IMR-90 (cell line): Measurements from ENCODE around the gene CEP170B. TPM values are rescaled to one million over a fixed set of nuclear protein-coding genes. Genes with fewer than 3 reads are reported as not detected.

Experiments
- ATAC-seq: fragments of 200-7000 bp; cut with Tn5 transposase; 2 replicates; pipeline ENCODE4 v1.9.1; 2020; ENCODE audit warnings: low read depth, mild to moderate bottlenecking, moderate library complexity
- BruUV-seq: library from RNA; stranded (reverse); fragments of 400-500 nt; replicated peaks from 2 replicates; lab custom pipeline; 2021; lab: Mats Ljungman, UMichigan
- CTCF ChIA-PET: fragments of 300-600 bp; formaldehyde crosslinking; extraction: SDS; loops from one replicate; lab custom pipeline; 2021; ENCODE audit warnings: antibody characterized with exemption; lab: Yijun Ruan, JAX
- POLR2A ChIA-PET: fragments of 300-600 bp; sonication (Branson Sonifier 250); formaldehyde crosslinking; loops from one replicate; lab custom pipeline; 2022; ENCODE audit warnings: antibody characterized with exemption; ENCODE audit not compliant: unreplicated experiment; lab: Charles Lee
- DNase-seq: peaks from one replicate; pipeline ENCODE4 v3.0.0; 2013
- H2AFZ ChIP-seq: replicated peaks from 2 replicates; pipeline ENCODE3; 2013; ENCODE audit warnings: low read length, mild to moderate bottlenecking; ENCODE audit not compliant: poor library complexity
- H2AK5ac ChIP-seq: 2 replicates; pipeline ENCODE4 v1.6.1; 2013; ENCODE audit warnings: low read depth, low read length, inconsistent platforms
- H2AK9ac ChIP-seq: replicated peaks from 2 replicates; pipeline ENCODE3; 2013; ENCODE audit warnings: mild to moderate bottlenecking, low read depth, low read length, moderate library complexity; ENCODE audit not compliant: poor library complexity
- H2BK120ac ChIP-seq: 2 replicates; pipeline ENCODE4 v1.6.1; 2013; ENCODE audit warnings: low read depth, low read length, inconsistent platforms
- H2BK15ac ChIP-seq: 3 replicates; pipeline ENCODE4 v1.6.1; 2013; ENCODE audit warnings: low read depth, low read length, inconsistent platforms
- H2BK20ac ChIP-seq: 2 replicates; pipeline ENCODE4 v1.6.1; 2013; ENCODE audit warnings: low read depth, mild to moderate bottlenecking, inconsistent platforms, low read length, moderate library complexity
- H2BK5ac ChIP-seq: 2 replicates; pipeline ENCODE4 v1.6.1; 2013; ENCODE audit warnings: mild to moderate bottlenecking, low read depth, low read length, inconsistent platforms; ENCODE audit not compliant: poor library complexity, severe bottlenecking
- H3K14ac ChIP-seq: replicated peaks from 2 replicates; pipeline ENCODE4 v1.6.1; 2013; ENCODE audit warnings: low read depth, low read length, inconsistent platforms
- H3K18ac ChIP-seq: 2 replicates; pipeline ENCODE4 v1.6.1; 2013; ENCODE audit warnings: low read depth, low read length, control low read depth
- H3K23ac ChIP-seq: 2 replicates; pipeline ENCODE4 v1.6.1; 2013; ENCODE audit warnings: low read depth, low read length, inconsistent platforms
- H3K27ac ChIP-seq: 2 replicates; pipeline ENCODE4 v1.5.1; 2013; ENCODE audit warnings: mild to moderate bottlenecking, control low read depth, low read length; ENCODE audit not compliant: insufficient read depth
- H3K27me3 ChIP-seq: 2 replicates; pipeline ENCODE4 v1.6.1; 2013; ENCODE audit warnings: low read length; ENCODE audit not compliant: control insufficient read depth, insufficient read depth
- H3K36me3 ChIP-seq: 2 replicates; pipeline ENCODE4 v1.6.1; 2013; ENCODE audit warnings: low read length, mixed read lengths; ENCODE audit not compliant: control insufficient read depth, insufficient read depth
- H3K4ac ChIP-seq: 2 replicates; pipeline ENCODE4 v1.6.1; 2013; ENCODE audit warnings: low read depth, low read length, inconsistent platforms
- H3K4me1 ChIP-seq: 2 replicates; pipeline ENCODE4 v1.6.1; 2013; ENCODE audit warnings: low read length, mixed read lengths; ENCODE audit not compliant: control insufficient read depth, insufficient read depth
- H3K4me2 ChIP-seq: 2 replicates; pipeline ENCODE4 v1.6.1; 2013; ENCODE audit warnings: low read depth, mild to moderate bottlenecking, control low read depth, low read length, moderate library complexity
- H3K4me3 ChIP-seq: 2 replicates; pipeline ENCODE4 v1.5.1; 2013; ENCODE audit warnings: low read depth, mild to moderate bottlenecking, control low read depth, low read length, moderate library complexity; ENCODE audit not compliant: insufficient read depth
- H3K56ac ChIP-seq: 2 replicates; pipeline ENCODE4 v1.6.1; 2013; ENCODE audit warnings: low read length, inconsistent platforms; ENCODE audit not compliant: insufficient read depth; ENCODE audit errors: extremely low read depth
- H3K79me1 ChIP-seq, 2 experiments: 2 replicates each; pipeline ENCODE4 v1.6.1; 2013; ENCODE audit warnings: low read length in 2 of 2, inconsistent platforms in 1 of 2, low read depth in 1 of 2
- H3K9ac ChIP-seq: 2 replicates; pipeline ENCODE4 v1.6.1; 2013; ENCODE audit warnings: low read depth, low read length, control low read depth
- H3K9me1 ChIP-seq: 2 replicates; pipeline ENCODE4 v1.6.1; 2013; ENCODE audit warnings: low read length, inconsistent platforms; ENCODE audit not compliant: insufficient read depth
- H3K9me3 ChIP-seq: 2 replicates; pipeline ENCODE4 v1.6.1; 2013; ENCODE audit warnings: low read length; ENCODE audit not compliant: control insufficient read depth, insufficient read depth
- H4K20me1 ChIP-seq: 2 replicates; pipeline ENCODE4 v1.6.1; 2013; ENCODE audit warnings: low read length, inconsistent platforms; ENCODE audit not compliant: insufficient read depth
- H4K5ac ChIP-seq: 2 replicates; pipeline ENCODE4 v1.6.1; 2013; ENCODE audit warnings: mild to moderate bottlenecking, low read depth, low read length, control low read depth
- H4K8ac ChIP-seq, 2 experiments: 2 replicates each; pipeline ENCODE4 v1.6.1; 2013; ENCODE audit warnings: low read depth in 2 of 2, low read length in 2 of 2, control low read depth in 1 of 2, inconsistent platforms in 1 of 2
- H4K91ac ChIP-seq: 2 replicates; pipeline ENCODE4 v1.6.1; 2013; ENCODE audit warnings: low read depth, low read length, inconsistent platforms; ENCODE audit not compliant: insufficient read depth
- BHLHE40 ChIP-seq: fragments of 150-350 bp; IDR thresholded peaks from 2 replicates; pipeline ENCODE4 v1.6.1; 2016; ENCODE audit warnings: mild to moderate bottlenecking, low read depth, low read length
- CEBPB ChIP-seq: IDR thresholded peaks from 2 replicates; pipeline ENCODE4 v1.6.1; 2012; ENCODE audit warnings: low read depth, low read length, improper control_type of control experiment
- CHD1 ChIP-seq: IDR thresholded peaks from 2 replicates; pipeline ENCODE4 v1.6.1; 2012; ENCODE audit warnings: low read depth, low read length, improper control_type of control experiment
- FOS ChIP-seq: fragments of 150-350 bp; IDR thresholded peaks from 2 replicates; pipeline ENCODE4 v1.6.1; 2016; ENCODE audit warnings: low read depth, low read length
- MAFK ChIP-seq: IDR thresholded peaks from 2 replicates; pipeline ENCODE4 v1.6.1; 2012; ENCODE audit warnings: low read depth, low read length, improper control_type of control experiment
- MAZ ChIP-seq: IDR thresholded peaks from 2 replicates; pipeline ENCODE4 v1.6.1; 2012; ENCODE audit warnings: low read depth, mild to moderate bottlenecking, low read length, improper control_type of control experiment, moderate library complexity, borderline replicate concordance
- MXI1 ChIP-seq: IDR thresholded peaks from 2 replicates; pipeline ENCODE4 v1.6.1; 2012; ENCODE audit warnings: low read depth, mild to moderate bottlenecking, low read length, moderate library complexity, borderline replicate concordance
- NFE2L2 ChIP-seq: fragments of 150-350 bp; IDR thresholded peaks from 2 replicates; pipeline ENCODE4 v1.6.1; 2016; ENCODE audit warnings: low read depth, mild to moderate bottlenecking, low read length
- POLR2A ChIP-seq: IDR thresholded peaks from 2 replicates; pipeline ENCODE4 v1.6.1; 2012; ENCODE audit warnings: mild to moderate bottlenecking, low read depth, low read length
- RAD21 ChIP-seq: IDR thresholded peaks from 2 replicates; pipeline ENCODE4 v1.6.1; 2012; ENCODE audit warnings: low read length, improper control_type of control experiment
- RCOR1 ChIP-seq: IDR thresholded peaks from 2 replicates; pipeline ENCODE4 v1.6.1; 2012; ENCODE audit warnings: mild to moderate bottlenecking, low read length, improper control_type of control experiment; ENCODE audit not compliant: insufficient replicate concordance
- RFX5 ChIP-seq: IDR thresholded peaks from 2 replicates; pipeline ENCODE4 v1.8.0; 2012; ENCODE audit warnings: low read depth, mild to moderate bottlenecking, low read length, moderate library complexity
- SMC3 ChIP-seq: fragments of 150-350 bp; IDR thresholded peaks from 2 replicates; pipeline ENCODE4 v1.6.1; 2016; ENCODE audit warnings: low read depth, mild to moderate bottlenecking, antibody characterized with exemption, low read length, moderate library complexity
- USF2 ChIP-seq: fragments of 150-350 bp; IDR thresholded peaks from 2 replicates; pipeline ENCODE4 v1.6.1; 2017; ENCODE audit warnings: mild to moderate bottlenecking, antibody characterized with exemption, low read length, low read depth
- WGBS, 2 experiments: methylation state at CpG; one replicate each; pipeline versions ENCODE4 v1.1.5 to v1.1.7; 2013; ENCODE audit warnings: missing lambda C conversion rate in 2 of 2; ENCODE audit not compliant: insufficient read length in 1 of 2; ENCODE audit errors: extremely low coverage in 2 of 2; 5-methylcytosine and 5-hydroxymethylcytosine counted together
- dilution Hi-C: fragments of 300-500 bp; cut with HindIII; formaldehyde crosslinking; loops from one replicate; pipeline ENCODE4 v1.14.3; 2018; ENCODE audit warnings: low sequenced_read_pairs; ENCODE audit not compliant: unreplicated experiment
- in situ Hi-C: fragments of 300-500 bp; cut with MboI; formaldehyde crosslinking; loops from 3 replicates; pipeline ENCODE4 v1.14.3; 2019; ENCODE audit warnings: low sequenced_read_pairs, inconsistent platforms, mixed read lengths
- intact Hi-C: fragments of 100-400 bp; cut with micrococcal nuclease; formaldehyde crosslinking; loops from 2 replicates; pipeline ENCODE4 v1.10.0; 2022
- polyA plus RNA-seq, 3 experiments: library from polyadenylated mRNA; depleted of rRNA; stranded (reverse); fragments of >200 nt; gene quantifications; 2 replicates each; pipeline ENCODE4 v1.2.3, GENCODE V29; 2012; ENCODE audit warnings: low replicate concordance in 1 of 3
- total RNA-seq: library from RNA; depleted of rRNA; stranded (reverse); fragments of >200 nt; gene quantifications from 2 replicates; pipeline ENCODE4 v1.2.3, GENCODE V29; 2012
- TF ChIP-seq, protein P1 (sequence below): fragments of 150-350 bp; IDR thresholded peaks from 2 replicates; pipeline ENCODE4 v1.6.1; 2016; ENCODE audit warnings: low read depth, mild to moderate bottlenecking, low read length, moderate library complexity, borderline replicate concordance
- TF ChIP-seq, protein P2 (sequence below): conservative IDR thresholded peaks from 2 replicates; pipeline ENCODE4 v1.5.1; 2012; ENCODE audit warnings: mild to moderate bottlenecking, low read depth, low read length, improper control_type of control experiment

Gene CEP170B
- total and polyA plus RNA-seq, 2 of the 4 experiments (the other 2 are of a cell fraction) = 3.6 to 13.1 TPM

- Histone ChIP-seq H3K9me1 (peaks cover 9% of the 10 kb centered on the region), H3K9ac (no peak overlapping the region), H2AK5ac (no peak overlapping the region), H4K91ac (no peak overlapping the region), H3K23ac (no peak overlapping the region), H2BK120ac (no peak overlapping the region), H3K27ac (no peak overlapping the region), H2BK5ac (no peak overlapping the region), H3K4me2 (no peak overlapping the region), H3K14ac (no peak overlapping the region), H3K18ac (no peak overlapping the region), H4K8ac (no peak overlapping the region), H2BK20ac (no peak overlapping the region), H3K4ac (no peak overlapping the region), H3K79me1 (peaks cover 17 to 53% of the 10 kb centered on the region in 2 experiments), H4K5ac (no peak overlapping the region), H3K4me1 (peaks cover 5% of the 10 kb centered on the region), H3K4me3 (no peak overlapping the region), H3K9me3 (no peaks in the 10 kb centered on the region; the same call in 1 of the 2 replicates), H2AK9ac (peak overlapping the region; percentile 65), H4K20me1 (peaks cover 53% of the 10 kb centered on the region), H3K56ac (no peak overlapping the region), H3K27me3 (no peaks in the 10 kb centered on the region), H3K36me3 (peaks cover 21% of the 10 kb centered on the region), H2BK15ac (no peak overlapping the region), H2AFZ (no peak overlapping the region)
- CTCF ChIA-PET = no interaction called here
- WGBS, 2 experiments = 100% methylated on average over 1 of the region's 8 CpGs; no CpG with 5 or more reads in 1 of the 2 experiments
- intact Hi-C loops = no loop called here
- ATAC-seq (no peak), DNase-seq (no peak)
- POLR2A ChIA-PET = no interaction called here
- no TSS peak for BruUV-seq
- in situ Hi-C loops = no loop called here
- TF ChIP-seq FOS (no peak), RFX5 (no peak), CEBPB (no peak), MAZ (no peak), BHLHE40 (no peak), RAD21 (no peak), MXI1 (no peak), POLR2A (no peak), CHD1 (no peak), NFE2L2 (no peak), MAFK (no peak), RCOR1 (no peak), USF2 (no peak), SMC3 (no peak)
- TF ChIP-seq, protein P1, sequence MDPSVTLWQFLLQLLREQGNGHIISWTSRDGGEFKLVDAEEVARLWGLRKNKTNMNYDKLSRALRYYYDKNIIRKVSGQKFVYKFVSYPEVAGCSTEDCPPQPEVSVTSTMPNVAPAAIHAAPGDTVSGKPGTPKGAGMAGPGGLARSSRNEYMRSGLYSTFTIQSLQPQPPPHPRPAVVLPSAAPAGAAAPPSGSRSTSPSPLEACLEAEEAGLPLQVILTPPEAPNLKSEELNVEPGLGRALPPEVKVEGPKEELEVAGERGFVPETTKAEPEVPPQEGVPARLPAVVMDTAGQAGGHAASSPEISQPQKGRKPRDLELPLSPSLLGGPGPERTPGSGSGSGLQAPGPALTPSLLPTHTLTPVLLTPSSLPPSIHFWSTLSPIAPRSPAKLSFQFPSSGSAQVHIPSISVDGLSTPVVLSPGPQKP = no peak
- TF ChIP-seq, protein P2, sequence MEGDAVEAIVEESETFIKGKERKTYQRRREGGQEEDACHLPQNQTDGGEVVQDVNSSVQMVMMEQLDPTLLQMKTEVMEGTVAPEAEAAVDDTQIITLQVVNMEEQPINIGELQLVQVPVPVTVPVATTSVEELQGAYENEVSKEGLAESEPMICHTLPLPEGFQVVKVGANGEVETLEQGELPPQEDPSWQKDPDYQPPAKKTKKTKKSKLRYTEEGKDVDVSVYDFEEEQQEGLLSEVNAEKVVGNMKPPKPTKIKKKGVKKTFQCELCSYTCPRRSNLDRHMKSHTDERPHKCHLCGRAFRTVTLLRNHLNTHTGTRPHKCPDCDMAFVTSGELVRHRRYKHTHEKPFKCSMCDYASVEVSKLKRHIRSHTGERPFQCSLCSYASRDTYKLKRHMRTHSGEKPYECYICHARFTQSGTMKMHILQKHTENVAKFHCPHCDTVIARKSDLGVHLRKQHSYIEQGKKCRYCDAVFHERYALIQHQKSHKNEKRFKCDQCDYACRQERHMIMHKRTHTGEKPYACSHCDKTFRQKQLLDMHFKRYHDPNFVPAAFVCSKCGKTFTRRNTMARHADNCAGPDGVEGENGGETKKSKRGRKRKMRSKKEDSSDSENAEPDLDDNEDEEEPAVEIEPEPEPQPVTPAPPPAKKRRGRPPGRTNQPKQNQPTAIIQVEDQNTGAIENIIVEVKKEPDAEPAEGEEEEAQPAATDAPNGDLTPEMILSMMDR = no peak
- dilution Hi-C loops = no loop called here
Observed at GRCh38 chr14:104875811-104876210, 10.7 kb downstream of the CEP170B start.
